ENCODE measurements around the gene MLEC.

DNA sequence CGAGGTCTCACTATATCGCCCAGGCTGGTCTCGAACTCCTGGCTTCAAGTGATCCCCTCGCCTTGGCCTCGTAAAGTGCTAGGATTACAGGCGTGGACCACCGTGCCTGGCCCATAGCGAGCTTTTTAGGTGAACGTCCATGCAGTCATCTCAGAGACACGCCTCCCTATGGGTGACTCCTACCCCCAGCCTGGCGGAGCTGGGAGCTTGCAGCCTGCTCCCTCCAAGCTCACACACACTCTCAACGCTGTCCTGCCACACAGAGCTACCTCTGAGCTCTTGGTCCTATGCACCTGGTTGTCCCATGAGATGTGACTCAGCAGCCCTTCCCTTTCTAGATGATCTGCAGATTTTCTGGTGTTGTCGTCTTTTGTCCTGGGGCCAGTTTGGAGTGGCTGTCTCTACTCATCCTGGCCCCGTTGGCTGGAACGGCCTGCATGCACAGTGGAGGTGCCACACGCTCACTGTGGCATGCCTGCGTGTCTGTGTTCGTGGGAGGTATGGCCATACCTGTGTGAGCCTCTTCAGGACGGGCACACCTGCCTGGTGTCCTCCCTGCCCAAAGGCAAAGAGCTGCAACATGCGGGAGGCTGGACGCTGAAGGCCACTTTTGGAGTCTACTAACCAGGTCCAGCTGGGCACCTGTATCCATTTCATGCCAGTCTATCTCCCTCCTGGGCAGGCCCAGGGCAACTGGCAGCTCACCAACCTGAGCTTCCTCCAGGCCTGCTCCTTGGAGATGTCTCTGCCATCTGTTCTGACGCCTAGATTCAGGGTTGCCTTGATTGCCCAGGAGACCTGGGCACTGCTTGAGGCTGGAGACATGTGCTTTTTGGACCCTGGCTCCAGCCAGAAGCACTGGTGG is 28.4 kb upstream of the MLEC start:
- TF ChIP-seq ZFP30 (CRISPR knock-in tag; IDR thresholded peaks at IDR 0.05) (no peak), ZNF8 (CRISPR knock-in tag; IDR thresholded peaks at IDR 0.05) (no peak), ZC3H10 (CRISPR knock-in tag; IDR thresholded peaks at IDR 0.05) (no peak), ZNF565 (CRISPR knock-in tag; conservative IDR thresholded peaks at IDR 0.05; ENCODE audit: low read depth) (no peak), TCF4 (CRISPR knock-in tag; IDR thresholded peaks at IDR 0.05; ENCODE audit: borderline replicate concordance) (no peak), SNAI2 (CRISPR knock-in tag; IDR thresholded peaks at IDR 0.05) (no peak)
- TF ChIP-seq, protein P1, sequence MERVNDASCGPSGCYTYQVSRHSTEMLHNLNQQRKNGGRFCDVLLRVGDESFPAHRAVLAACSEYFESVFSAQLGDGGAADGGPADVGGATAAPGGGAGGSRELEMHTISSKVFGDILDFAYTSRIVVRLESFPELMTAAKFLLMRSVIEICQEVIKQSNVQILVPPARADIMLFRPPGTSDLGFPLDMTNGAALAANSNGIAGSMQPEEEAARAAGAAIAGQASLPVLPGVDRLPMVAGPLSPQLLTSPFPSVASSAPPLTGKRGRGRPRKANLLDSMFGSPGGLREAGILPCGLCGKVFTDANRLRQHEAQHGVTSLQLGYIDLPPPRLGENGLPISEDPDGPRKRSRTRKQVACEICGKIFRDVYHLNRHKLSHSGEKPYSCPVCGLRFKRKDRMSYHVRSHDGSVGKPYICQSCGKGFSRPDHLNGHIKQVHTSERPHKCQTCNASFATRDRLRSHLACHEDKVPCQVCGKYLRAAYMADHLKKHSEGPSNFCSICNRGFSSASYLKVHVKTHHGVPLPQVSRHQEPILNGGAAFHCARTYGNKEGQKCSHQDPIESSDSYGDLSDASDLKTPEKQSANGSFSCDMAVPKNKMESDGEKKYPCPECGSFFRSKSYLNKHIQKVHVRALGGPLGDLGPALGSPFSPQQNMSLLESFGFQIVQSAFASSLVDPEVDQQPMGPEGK (CRISPR knock-in tag; IDR thresholded peaks at IDR 0.05; ENCODE audit: borderline replicate concordance) = no peak
- TF ChIP-seq, protein P2, sequence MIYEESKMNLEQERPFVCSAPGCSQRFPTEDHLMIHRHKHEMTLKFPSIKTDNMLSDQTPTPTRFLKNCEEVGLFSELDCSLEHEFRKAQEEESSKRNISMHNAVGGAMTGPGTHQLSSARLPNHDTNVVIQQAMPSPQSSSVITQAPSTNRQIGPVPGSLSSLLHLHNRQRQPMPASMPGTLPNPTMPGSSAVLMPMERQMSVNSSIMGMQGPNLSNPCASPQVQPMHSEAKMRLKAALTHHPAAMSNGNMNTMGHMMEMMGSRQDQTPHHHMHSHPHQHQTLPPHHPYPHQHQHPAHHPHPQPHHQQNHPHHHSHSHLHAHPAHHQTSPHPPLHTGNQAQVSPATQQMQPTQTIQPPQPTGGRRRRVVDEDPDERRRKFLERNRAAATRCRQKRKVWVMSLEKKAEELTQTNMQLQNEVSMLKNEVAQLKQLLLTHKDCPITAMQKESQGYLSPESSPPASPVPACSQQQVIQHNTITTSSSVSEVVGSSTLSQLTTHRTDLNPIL (CRISPR knock-in tag; IDR thresholded peaks at IDR 0.05; ENCODE audit: low read depth) = no peak

Measured in SK-N-SH treated with all-trans-retinoic acid at 6 μM for 48 hours (cell line).